ENCODE data around the gene CUBN.
A peak's percentile ranks its signal among the peaks of the same experiment; 100 is the strongest.

CUBN gene

GRCh38 chr10:16909961-16910792 is 219.4 kb downstream of the CUBN start:
- no peak overlapping the region for H3K4me3 ChIP-seq
- H3K27ac ChIP-seq = peak overlapping the region in 3 of 21 experiments; percentile 19 to 26 (median 24)

GRCh38 chr10:16909271-16909767 is 220.3 kb downstream of the CUBN start:
- Histone ChIP-seq H3K27ac (peak overlapping the region in 1 of 21 experiments; percentile 24), H3K4me3 (no peak overlapping the region)

GRCh38 chr10:16907687-16908086 is 221.9 kb downstream of the CUBN start:
- Histone ChIP-seq H3K27ac (no peak overlapping the region), H3K4me3 (no peak overlapping the region)

- H3K4me3 ChIP-seq = no peak overlapping the region
- H3K27ac ChIP-seq = peak overlapping the region in 5 of 21 experiments; percentile 8 to 72 (median 21)
Measured at GRCh38 chr10:16905320-16905719, 224.3 kb downstream of the CUBN start.

- no peak overlapping the region for H3K4me3 ChIP-seq
- H3K27ac ChIP-seq = peak overlapping the region in 9 of 21 experiments; percentile 11 to 72 (median 49)
Measured at GRCh38 chr10:16904639-16905061, 225.0 kb downstream of the CUBN start.

- H3K27ac ChIP-seq = peak overlapping the region in 4 of 21 experiments; percentile 4 to 57 (median 47)
Measured at GRCh38 chr10:16904049-16904448, 225.6 kb downstream of the CUBN start.

GRCh38 chr10:16902606-16903005 is 227.0 kb downstream of the CUBN start:
- no peak overlapping the region for H3K4me3 ChIP-seq
- no peak overlapping the region for H3K27ac ChIP-seq

More at GRCh38 chr10:16904049-16904448, 225.6 kb downstream of the CUBN start:
- no peak overlapping the region for H3K4me3 ChIP-seq

GRCh38 chr10:16901106-16901505 is 228.5 kb downstream of the CUBN start:
- H3K4me3 ChIP-seq = no peak overlapping the region
- H3K27ac ChIP-seq = no peak overlapping the region

GRCh38 chr10:16896993-16897392 is 232.6 kb downstream of the CUBN start:
- H3K27ac ChIP-seq = no peak overlapping the region
- no peak overlapping the region for H3K4me3 ChIP-seq

GRCh38 chr10:16894821-16895220 is 234.8 kb downstream of the CUBN start:
- Histone ChIP-seq H3K4me3 (no peak overlapping the region), H3K27ac (no peak overlapping the region)

GRCh38 chr10:16893664-16894063 is 235.9 kb downstream of the CUBN start:
- Histone ChIP-seq H3K27ac (no peak overlapping the region), H3K4me3 (no peak overlapping the region)

GRCh38 chr10:16891375-16892313 is 238.0 kb downstream of the CUBN start:
- H3K4me3 ChIP-seq = no peak overlapping the region
- peak overlapping the region in 6 of 21 experiments; percentile 5 to 76 (median 58) for H3K27ac ChIP-seq

GRCh38 chr10:16890691-16891090 is 238.9 kb downstream of the CUBN start:
- H3K27ac ChIP-seq = peak overlapping the region in 1 of 21 experiments; percentile 64
- no peak overlapping the region for H3K4me3 ChIP-seq

- Histone ChIP-seq H3K4me3 (no peak overlapping the region), H3K27ac (no peak overlapping the region)
Measured at GRCh38 chr10:16887565-16887964, 242.0 kb downstream of the CUBN start.

GRCh38 chr10:16886031-16886430 is 243.6 kb downstream of the CUBN start:
- Histone ChIP-seq H3K4me3 (no peak overlapping the region), H3K27ac (no peak overlapping the region)

GRCh38 chr10:16884497-16884896 is 245.1 kb downstream of the CUBN start:
- H3K27ac ChIP-seq = no peak overlapping the region
- H3K4me3 ChIP-seq = no peak overlapping the region

- no peak overlapping the region for H3K27ac ChIP-seq
- H3K4me3 ChIP-seq = no peak overlapping the region
Measured at GRCh38 chr10:16883084-16883483, 246.5 kb downstream of the CUBN start.

- no peak overlapping the region for H3K4me3 ChIP-seq
- no peak overlapping the region for H3K27ac ChIP-seq
Measured at GRCh38 chr10:16870331-16870730, 259.3 kb downstream of the CUBN start.

GRCh38 chr10:16867990-16868389 is 261.6 kb downstream of the CUBN start:
- no peak overlapping the region for H3K27ac ChIP-seq
- H3K4me3 ChIP-seq = no peak overlapping the region

- Histone ChIP-seq H3K27ac (no peak overlapping the region), H3K4me3 (no peak overlapping the region)
Measured at GRCh38 chr10:16867556-16867955, 262.1 kb downstream of the CUBN start.
